SU-DHL-6 (cell line): Measurements from ENCODE around the gene GRPEL1.

ENCODE experiments used
- EZH2phosphoT487 ChIP-seq: fragments of 200-600 bp; sonication (generic), shearing (Covaris generic); conservative IDR thresholded peaks from 2 replicates; pipeline ENCODE4 v1.6.1; 2018; ENCODE audit warnings: mild to moderate bottlenecking, antibody characterized with exemption, low read length, moderate library complexity, mixed read lengths
- TF ChIP-seq, protein P1 (sequence below): fragments of 200-600 bp; sonication (generic); IDR thresholded peaks from one replicate; pipeline ENCODE4 v1.5.1; 2017; ENCODE audit warnings: antibody characterized with exemption, mild to moderate bottlenecking, low read length, moderate library complexity; ENCODE audit not compliant: insufficient read depth, poor library complexity, severe bottlenecking

DNA sequence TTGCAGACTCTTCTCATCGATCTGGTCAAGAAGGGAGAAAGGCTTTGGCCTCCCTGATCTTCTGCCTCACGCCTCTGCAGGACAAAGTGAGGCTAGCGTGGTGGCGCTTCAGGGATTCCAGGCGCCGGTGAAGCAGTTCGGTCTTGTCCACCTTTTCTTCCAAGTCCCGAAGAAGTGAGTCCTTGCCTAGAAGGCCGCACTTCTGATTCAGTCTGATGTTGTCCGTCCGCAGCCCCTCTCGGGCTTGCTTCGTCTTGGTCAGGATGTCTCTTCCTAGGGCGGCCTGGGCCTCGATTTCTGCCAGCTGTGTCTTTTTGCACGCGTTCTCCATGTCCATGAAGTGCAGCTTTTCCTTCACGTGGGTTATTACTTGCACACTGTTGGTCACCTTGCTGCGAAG, 26.6 kb downstream of the GRPEL1 start:
- TF ChIP-seq, protein P1, sequence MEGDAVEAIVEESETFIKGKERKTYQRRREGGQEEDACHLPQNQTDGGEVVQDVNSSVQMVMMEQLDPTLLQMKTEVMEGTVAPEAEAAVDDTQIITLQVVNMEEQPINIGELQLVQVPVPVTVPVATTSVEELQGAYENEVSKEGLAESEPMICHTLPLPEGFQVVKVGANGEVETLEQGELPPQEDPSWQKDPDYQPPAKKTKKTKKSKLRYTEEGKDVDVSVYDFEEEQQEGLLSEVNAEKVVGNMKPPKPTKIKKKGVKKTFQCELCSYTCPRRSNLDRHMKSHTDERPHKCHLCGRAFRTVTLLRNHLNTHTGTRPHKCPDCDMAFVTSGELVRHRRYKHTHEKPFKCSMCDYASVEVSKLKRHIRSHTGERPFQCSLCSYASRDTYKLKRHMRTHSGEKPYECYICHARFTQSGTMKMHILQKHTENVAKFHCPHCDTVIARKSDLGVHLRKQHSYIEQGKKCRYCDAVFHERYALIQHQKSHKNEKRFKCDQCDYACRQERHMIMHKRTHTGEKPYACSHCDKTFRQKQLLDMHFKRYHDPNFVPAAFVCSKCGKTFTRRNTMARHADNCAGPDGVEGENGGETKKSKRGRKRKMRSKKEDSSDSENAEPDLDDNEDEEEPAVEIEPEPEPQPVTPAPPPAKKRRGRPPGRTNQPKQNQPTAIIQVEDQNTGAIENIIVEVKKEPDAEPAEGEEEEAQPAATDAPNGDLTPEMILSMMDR = no peak
- TF ChIP-seq EZH2phosphoT487 = no peak
